HG03064 (cell line): ENCODE data around the gene SYNE4.
"Not testable (repeated sequence)": the region's sequence is repeated elsewhere in the genome, so short reads cannot be mapped to it uniquely, and the experiment has no call there.

Experiments used
- ATAC-seq: cut with Tn5 transposase; IDR thresholded peaks from one replicate; pipeline ENCODE4 v1.9.1; 2021; ENCODE audit warnings: low read depth; ENCODE audit not compliant: unreplicated experiment

SYNE4 gene, protein sequence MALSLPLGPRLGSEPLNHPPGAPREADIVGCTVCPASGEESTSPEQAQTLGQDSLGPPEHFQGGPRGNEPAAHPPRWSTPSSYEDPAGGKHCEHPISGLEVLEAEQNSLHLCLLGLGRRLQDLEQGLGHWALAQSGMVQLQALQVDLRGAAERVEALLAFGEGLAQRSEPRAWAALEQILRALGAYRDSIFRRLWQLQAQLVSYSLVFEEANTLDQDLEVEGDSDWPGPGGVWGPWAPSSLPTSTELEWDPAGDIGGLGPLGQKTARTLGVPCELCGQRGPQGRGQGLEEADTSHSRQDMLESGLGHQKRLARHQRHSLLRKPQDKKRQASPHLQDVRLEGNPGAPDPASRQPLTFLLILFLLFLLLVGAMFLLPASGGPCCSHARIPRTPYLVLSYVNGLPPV

DNA sequence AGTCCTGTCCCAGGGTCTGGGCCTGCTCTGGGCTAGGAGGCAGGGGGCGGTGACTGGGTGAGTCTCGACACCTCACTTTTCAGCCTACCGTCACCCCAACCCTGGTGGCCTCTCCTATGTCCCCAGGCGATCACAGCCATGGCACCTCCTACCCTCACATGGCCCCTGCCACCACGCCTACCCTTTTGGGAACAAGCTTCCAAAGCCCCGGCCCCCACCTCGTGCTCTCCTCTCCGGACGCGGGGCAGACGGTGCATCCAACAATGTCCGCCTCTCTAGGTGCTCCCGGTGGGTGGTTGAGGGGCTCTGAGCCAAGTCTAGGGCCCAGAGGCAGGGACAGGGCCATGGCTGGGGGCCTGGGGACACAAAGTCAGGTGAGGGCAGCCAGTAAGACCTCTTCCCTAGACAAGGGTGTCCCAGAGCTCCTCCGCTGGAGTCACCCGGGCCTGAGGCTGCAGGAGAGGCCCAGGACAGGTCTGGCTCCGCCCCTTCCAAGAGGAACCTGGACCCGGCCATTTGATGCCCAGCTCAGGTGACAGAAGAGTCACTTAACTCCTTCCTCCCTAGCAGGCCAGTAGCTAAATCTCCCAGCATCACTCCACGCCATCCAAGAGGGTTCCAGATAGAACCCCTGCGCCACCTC lies at the start of gene SYNE4:
SYNE4 (minus strand) TSS at position 478 of the 643 bp plus-strand sequence; CDS start at position 346, 132 bp downstream.
- ATAC-seq = no peak

DNA sequence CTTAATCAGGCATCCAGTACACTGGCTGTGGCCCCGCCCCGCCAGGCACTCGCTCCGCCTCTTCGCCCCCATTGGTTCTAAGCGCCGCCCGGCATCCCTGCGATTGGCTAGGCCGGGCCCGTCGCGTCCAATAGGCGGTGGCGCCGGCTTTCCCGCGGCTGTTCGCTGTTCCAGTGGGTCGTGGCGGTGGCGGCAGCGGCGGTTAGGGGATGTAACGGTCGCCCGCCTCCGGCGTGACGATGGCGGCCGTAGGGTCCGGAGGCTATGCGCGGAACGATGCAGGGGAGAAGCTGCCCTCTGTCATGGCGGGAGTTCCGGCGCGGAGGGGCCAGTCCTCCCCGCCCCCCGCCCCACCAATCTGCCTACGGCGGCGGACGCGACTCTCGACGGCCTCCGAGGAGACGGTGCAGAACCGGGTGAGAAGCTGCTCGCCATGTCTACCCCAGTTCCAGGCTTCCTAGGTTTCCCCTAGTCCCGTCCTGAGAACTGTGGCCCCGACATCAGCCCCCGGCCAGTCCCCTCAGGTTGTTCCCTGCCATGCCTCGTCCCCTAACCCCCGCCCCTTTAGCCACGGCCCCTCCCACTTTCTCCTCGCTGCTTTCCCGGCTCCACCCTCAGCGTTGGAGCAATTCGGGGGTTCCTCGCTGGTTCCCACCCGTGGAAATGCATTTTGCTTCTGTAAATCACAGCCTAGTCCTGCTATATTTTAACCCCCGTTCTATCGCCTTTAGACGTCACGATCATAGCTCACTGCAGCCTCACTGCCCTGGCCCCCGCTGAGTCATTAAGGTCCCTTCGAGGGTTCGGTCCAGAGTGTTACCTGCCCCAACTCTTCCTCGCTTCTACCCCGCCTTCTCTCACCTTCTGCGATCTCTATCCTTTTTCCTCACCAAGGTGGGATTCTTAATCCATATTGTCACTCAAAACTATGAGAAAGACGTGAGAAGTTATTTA lies 46.4 kb upstream of the SYNE4 start, which contains the start of gene WDR62:
WDR62 (plus strand) TSS at position 165 of the 954 bp plus-strand sequence; CDS start at position 240, 75 bp downstream.
- peak; percentile 50 for ATAC-seq

DNA sequence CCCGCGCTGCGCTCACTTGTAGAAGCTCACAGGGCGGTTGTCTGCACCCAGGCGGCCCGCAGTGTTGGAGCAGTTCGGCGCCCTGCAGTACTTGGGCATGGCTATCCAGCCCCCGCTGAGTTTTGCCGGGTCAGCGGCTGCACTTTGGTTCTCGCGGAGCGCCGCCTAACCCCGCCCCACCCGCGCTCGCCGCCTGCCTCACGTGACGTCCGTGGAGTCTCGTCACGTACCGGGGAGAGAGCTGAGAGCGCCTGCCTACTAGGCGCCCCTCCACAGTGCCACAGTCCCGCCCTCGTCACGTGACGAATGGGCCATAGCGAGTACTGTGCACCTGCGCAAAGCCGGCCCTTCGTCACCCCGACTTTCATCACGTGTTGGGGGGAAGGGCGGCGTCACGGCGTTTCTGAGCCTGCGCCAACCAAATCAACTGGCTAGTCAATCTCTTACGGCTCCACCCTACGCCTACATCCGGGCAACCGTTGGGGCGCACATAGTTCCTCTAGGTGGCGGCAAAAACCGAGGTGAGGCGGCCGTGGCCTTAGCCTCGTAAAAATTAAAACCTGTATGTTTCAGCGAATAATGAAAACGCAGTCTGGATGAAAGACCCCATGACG lies 45.6 kb upstream of the SYNE4 start, which contains the start of gene THAP8:
THAP8 (minus strand) TSS at position 167 of the 614 bp plus-strand sequence; CDS start at position 99, 68 bp downstream.
- peak; percentile 77 for ATAC-seq

DNA sequence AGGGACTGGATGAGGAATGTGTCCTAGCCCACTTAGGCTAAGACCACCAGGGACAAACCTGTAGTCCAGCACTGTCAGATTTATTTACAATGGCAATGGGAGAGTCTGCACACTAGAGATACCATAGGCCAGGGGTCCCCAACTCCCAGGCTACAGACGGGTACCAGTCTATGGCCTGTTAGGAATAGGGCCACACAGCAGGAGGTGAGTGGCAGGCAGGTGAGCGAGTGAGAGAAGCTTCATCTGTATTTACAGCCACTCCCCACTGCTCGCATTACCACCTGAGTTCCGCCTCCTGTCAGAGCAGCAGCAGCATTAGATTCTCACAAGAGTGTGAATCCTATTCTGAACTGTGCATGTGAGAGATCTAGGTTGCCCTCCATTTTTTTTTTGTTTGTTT lies 43.0 kb upstream of the SYNE4 start:
- no peak for ATAC-seq

DNA sequence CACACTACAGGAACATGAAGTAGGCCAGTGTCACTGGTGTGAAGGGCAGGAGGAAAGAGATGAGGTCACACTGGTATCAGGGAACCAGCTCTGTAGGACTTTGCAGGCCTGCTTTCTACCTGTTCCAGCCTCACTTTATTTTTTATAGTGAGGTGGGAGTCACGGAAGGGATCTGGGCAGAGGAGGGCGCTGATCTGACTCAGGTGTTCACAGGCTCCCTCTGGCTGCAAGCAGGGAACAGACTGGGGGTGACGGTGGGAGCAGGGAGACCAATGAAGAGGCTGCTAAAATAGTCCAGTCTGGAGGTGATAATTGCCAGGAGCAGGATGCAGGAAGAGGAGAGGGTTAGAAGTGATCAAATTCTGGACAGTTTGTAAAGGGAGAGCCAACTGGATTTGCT lies 42.6 kb upstream of the SYNE4 start:
- ATAC-seq = no peak

DNA sequence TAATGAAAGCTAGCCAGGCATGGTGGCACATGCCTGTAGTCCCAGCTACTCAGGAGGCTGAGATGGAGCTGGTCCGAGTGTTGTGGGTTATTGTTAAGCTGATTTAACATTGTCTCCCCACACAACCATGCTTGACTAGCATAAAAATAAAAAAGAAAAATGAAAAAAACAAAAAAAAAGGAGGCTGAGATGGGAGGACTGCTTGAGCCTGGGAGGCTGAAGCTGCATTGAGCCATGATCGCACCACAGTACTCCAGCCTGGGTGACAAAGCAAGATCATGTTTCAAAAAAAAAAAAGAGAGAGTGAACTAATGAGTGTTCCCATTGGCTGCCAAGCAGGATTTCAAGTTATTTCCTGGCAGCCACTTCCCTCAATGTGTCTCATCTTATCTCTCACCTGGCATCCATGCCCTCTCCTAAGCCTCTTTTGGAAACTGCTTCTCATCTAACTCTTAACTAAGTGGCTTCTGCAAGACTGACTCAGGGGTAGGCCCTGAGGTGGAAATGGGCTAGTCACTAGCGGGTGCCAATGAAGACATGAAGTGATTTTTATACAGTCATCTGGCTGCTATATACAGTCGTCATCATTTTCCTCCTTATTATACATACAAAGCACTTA lies 40.6 kb upstream of the SYNE4 start:
- no peak for ATAC-seq

DNA sequence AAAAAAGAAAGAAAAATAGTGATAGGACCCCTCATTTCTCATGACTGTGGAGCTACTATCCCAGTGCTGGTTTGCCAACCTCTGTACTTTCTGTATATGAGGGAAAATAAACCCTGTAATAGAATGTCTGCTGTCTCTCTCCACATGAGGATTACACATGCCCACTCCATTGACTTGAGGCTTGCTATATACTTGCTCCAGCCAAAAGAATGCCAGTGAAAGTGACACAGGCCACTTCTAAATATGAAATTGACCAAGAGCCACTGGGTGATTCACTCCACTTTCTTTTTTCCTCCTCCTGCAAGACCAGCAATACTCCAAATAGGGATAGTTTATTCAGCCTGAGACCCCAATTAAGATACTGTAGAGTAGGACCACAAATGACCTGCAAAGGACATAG lies 39.2 kb upstream of the SYNE4 start:
- ATAC-seq = no peak

DNA sequence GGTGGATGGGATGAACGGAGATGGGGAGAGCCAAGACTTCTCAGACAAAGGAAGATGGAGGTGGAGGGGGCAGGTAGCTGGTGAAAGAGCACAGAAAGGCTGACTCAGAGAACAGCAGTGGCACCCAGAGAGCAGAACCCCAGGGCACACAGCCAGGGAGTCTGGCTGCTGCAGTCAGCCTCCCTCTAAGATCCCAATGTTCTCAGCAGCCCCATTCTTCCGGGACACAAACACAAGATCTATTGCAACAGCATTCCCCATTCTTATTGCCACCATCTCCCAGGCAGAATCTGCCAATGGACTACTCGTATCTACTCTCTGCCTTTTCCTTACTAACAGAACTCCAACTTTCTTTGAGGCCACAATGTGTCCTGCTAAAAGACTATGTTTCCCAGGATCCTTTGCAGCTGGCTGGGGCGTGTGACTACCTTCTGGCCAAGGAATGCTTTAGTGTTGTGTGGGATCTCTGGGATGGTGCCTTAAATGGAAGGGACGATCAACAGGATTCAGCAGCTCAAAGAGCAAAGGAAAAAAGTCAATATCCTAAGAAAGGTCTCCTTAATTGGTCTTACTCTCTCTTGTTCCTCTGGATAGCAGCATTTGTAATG lies 37.9 kb upstream of the SYNE4 start:
- ATAC-seq = no peak

DNA sequence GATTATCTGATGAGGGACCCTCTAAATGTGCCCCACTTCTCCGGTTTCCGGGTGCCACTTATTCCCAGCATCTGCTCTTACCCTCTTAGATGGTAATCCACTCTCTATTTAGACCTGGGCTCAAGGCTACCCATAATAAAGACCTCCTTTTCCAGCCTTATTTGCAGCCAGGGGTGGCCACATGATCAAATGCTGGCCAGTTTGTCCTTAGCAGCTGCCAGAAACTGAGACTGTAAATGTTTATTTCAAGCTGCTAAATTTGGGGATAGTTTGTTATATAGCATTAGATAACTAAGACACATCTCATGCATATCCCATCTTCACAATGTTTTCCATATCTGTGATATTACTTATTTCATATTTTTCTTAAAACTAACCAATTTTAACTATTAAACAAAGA lies 35.3 kb upstream of the SYNE4 start:
- no peak for ATAC-seq

DNA sequence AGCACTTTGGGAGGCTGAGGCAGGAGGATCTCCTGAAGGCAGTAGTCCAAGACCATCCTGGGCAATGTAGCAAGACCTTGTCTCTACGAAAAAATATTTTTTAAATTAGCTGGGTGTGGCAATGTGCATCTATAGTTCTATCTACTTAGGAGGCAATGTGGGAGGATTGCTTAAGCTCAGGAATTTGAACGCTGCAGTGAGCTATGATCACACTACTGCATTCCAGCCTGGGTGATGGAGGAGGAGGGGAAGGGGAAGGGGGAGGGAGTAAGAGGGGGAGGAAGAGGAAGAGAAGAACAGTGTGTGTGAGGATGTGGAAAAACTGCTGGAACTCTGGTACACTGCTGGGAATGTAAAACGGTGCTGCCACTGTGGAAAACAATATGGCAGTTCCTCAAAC lies 33.2 kb upstream of the SYNE4 start:
- no peak for ATAC-seq

DNA sequence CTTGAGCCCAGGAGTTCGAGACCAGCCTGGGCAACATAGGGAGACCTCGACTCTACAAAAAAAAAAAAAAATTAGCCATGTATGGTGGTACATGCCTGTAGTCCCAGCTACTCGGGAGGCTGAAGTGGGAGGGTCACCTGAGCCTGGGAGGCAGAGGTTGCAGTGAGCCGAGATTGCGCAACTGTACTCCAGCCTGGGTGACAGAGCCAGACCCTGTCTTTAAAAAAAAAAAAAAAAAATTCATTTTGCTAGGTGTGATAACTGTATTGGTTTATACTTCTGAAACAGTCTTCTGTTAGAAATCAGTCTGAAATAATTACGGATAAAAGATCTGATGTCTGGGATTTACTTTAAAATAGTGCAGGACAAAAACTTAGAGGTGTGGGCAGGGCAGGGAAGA lies 32.5 kb upstream of the SYNE4 start:
- ATAC-seq = not testable (repeated sequence)

DNA sequence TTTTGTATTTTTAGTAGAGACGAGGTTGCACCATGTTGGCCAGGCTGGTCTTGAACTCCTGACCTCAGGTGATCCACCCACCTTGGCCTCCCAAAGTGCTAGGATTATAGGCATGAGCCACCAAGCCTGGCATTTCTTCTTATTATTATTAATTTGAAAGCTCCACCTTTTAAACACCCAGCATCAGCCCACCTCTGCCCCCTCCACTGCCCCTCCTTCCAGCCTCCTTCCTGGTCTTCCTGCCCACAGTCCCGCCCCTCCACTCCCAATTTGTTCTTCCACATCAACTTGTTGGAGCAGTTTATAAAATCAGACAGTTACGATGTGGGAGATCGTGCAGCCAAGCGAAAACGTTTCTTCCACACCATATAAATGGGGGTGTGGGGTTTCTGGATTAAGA lies 31.9 kb upstream of the SYNE4 start:
- no peak for ATAC-seq

DNA sequence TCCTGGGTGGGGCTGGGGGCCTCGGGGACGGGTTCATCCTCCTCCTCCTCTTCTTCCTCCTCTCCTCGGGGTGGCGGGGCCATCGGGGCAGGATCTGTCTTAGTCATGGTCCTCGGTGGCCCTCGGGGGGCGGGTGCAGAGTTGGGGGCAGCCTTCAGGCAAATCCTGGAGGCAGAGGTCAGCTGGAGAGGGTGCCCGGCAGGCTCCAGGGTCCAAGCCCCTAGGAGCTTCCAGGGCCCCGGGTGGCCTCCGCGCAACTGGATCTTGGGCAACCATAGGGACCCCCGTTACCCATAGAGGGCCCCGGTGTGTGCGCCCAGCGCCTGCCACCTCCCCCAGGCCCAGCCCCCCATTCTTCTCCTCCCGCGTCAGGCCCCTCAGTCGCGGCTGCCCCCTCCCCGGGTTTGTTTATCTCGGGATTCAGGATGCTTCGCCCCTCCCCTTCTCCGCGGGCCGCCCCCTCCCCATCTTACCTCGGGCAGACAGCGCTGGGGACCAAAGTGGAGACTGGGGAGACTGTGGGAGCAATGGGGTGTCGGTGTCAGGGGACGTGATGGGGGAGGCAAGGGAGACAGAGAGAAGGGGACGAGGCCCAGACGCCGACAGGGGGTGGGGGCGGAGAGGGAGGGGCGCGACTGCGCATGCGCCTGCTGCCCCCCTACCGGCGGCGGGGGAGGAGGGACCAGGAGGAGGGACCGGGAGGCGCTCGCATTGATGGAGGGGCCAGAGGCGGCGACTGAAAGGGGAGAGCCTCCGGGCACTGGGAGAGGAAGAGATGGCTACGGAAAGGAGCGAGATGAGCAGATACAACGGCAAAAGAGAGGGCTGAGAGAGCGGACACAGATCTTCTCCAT lies 23.9 kb upstream of the SYNE4 start, which contains the start of gene CLIP3:
CLIP3 (minus strand) TSS at position 623 of the 854 bp plus-strand sequence; CDS start at position 107, 516 bp downstream.
- ATAC-seq = no peak

DNA sequence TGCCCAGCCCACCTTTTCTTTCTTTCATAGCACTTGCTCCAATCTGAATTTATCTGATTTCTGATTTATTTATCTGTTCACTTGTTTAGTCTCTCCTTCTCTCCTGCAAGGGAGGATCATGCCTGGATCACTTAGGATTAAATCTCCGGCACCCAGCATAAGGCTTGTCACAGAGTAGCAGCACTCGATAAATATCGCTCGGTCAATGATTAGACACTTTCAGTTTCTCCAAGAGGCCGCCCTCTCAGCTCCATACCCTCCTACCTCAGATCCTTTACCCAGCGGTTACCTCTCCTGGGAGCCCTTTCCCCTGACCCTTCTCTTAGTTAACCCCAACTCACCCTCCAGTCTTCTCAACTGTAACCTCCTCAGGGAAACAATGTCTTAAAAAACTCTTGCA lies 22.7 kb upstream of the SYNE4 start:
- ATAC-seq = no peak

DNA sequence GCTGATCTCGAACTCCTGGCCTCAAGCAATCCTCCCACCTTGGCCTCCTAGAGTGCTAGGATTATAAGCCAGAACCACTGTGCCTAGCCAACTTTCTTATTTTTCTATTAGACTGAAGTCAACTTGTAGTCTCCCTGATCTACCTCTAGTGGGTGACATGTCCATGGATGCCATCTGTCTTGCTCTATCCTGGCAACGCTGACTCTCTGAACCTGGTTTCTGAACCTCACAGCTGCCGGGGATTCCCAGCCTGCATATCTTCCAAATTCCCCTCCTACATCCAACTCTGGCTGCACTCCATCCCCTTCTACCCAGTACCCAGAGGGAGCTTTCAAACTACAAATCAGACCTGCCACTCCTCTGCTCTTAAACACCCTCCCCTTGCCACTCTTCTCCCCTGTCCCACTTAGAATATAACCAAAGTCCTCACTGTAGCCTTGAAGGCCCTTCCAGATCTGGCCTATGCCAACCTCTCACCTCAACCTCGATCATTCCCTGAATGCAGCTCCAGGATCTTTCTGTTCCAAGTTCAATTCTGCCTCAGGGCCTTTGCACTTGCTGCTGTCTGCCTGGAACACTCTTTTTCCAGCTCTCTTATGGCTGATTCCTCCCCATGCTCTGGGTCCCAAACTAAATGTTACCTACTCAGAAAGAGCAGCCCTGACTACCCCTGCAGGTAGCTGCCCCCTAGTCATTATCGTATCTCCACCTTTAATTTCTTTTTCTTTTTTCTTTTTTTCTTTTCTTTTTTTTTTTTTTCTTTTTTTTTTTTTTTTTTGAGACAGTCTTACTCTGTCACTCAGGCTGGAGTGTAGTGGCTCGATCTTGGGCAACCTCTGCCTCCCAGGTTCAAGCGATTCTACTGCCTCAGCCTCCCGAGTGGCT lies 21.9 kb upstream of the SYNE4 start:
- no peak for ATAC-seq

DNA sequence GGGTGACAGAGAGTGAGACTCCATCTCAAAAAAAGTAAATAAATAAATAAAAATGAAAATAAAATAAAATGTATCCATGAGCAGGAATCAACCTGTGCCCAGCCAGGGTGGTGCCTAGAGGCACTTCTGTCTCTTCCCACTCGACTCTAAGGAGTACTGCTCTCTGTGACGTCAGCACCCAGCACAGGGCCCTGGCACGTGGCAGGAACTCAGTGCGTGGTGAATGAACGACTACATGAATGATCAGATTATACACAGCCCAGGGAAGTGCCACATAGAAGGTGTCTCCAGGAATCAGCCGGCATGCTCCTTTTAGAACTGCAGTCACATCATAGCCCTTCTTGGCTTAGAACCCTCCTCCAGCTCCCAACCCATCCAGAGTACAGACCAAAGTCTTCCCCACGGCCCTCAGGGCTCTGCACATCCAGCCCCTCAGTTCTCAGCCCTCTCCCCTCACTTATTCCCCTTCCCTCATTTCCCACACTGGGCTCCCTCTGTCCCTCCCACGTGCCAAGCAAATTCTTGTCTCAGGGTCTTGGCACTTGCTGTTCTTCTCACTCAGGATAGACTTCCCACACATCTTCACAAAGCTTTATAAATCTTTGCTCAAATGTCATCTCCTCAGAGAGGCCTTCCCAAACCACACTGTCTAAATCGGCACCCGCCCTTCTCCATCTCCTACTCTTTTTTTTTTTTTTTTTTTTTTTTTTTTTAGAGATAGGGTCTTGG lies 19.9 kb upstream of the SYNE4 start:
- ATAC-seq = no peak

DNA sequence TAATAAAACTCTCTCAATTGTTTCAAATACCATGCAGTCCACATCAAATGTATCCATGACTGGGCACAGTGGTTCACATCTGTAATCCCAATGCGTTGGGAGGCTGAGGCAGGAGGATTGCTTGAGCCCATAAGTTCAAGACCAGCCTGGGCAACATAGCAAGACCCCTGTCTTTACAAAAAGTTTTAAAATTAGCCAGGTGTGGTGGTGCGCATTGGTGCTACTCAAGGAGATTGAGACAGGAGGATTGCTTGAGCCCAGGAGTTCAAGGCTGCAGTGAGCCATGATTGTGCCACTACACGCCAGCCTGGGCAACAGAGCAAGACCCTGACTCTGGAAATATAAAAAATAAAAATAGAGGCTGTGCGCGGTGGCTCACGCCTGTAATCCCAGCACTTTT lies 19.1 kb upstream of the SYNE4 start:
- no peak for ATAC-seq
